HG03442 (cell line): ENCODE results near the gene KCNIP3.

ENCODE experiments used
- ATAC-seq: cut with Tn5 transposase; IDR thresholded peaks from one replicate; pipeline ENCODE4 v1.9.1; 2021; ENCODE audit warnings: mild to moderate bottlenecking, moderate library complexity; ENCODE audit not compliant: unreplicated experiment

Gene KCNIP3

DNA sequence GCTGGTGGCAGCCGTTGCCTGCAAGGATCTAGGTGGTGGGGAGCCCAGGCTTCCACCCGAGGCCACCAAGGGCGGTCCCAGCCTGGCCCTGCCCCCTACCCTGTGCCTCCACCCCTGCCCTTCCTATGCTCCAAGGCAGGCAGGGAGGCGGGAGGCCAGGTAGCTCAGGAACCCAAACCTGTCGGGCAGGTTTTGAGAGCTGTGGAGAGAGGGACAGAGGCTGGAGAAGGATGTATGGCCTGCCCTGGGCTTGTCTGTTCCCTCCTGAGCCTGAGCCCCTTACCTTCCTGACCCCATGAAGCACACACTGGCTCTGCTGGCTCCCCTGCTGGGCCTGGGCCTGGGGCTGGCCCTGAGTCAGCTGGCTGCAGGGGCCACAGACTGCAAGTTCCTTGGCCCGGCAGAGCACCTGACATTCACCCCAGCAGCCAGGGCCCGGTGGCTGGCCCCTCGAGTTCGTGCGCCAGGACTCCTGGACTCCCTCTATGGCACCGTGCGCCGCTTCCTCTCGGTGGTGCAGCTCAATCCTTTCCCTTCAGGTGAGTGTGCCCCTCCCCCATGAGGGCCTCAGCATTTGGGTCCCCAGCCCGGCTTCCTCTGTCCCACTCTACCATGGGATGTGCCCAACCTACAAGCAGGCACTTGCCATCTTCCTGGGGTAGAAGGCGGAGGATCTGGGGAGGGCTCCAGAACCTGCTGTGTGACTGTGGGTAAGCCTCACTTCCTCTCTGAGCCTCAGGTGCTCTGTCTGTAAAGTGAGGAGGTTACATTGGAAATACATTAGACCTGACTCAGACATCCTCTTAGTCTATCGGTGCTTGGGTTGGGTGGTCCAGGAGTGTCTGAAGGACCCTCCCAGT is 22.6 kb upstream of the KCNIP3 start, which contains the start of gene PROM2:
Gene PROM2 (plus strand): TSS at position 159 of the 860 bp plus-strand sequence. CDS start 137 bp downstream, at position 296.
- no peak for ATAC-seq

GRCh38 chr2:95275151-95275515 is 22.0 kb upstream of the KCNIP3 start:
- ATAC-seq, result no peak

DNA sequence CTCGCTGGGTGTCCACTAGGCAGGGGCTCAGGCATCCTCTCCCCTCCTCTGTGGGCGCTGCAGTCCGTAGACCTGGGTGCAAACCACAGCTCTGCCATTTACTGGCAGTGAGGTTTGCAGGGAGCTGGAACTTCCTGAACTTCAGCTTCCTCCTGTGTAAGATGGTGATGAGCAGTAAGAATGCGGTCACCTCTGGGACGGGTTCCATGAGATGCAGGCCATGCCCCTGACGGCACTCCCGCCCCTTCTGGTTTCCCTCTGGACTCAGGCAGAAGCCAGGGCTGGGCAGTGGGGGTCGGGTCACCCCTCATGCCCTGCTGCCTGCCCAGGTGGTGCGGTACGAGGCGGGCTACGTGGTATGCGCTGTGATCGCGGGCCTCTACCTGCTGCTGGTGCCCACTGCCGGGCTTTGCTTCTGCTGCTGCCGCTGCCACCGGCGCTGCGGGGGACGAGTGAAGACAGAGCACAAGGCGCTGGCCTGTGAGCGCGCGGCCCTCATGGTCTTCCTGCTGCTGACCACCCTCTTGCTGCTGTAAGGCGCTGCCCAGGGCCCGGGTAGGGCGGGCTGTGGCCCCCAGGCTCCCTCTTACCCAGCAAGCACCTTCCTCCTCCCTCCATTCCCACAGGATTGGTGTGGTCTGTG is 21.4 kb upstream of the KCNIP3 start:
- no peak for ATAC-seq

DNA sequence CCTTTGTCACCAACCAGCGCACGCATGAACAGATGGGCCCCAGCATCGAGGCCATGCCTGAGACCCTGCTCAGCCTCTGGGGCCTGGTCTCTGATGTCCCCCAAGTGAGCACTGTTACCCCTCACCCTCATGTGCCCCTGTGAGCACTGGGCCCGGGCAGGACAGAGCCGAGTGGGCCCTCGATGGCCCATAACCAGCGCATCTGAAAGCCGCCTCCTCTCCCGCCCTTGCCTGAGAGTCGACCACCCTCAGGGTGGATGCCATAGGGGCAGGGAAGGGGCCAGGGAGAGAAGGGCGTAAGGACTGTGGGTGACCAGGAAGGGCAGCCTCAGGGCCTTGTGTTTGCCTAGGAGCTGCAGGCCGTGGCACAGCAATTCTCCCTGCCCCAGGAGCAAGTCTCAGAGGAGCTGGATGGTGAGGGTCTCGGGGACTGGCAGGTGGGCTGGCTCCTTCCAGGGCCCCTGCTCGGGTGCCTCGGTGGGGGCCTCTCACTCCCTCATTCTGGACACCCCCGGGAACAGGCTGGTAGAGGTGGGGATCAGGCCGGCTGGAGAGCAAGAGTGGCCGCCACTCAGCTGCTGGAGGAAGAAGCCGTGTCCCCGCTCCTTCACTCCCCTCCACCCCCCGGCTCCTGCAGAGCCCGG is 20.8 kb upstream of the KCNIP3 start:
- no peak for ATAC-seq

DNA sequence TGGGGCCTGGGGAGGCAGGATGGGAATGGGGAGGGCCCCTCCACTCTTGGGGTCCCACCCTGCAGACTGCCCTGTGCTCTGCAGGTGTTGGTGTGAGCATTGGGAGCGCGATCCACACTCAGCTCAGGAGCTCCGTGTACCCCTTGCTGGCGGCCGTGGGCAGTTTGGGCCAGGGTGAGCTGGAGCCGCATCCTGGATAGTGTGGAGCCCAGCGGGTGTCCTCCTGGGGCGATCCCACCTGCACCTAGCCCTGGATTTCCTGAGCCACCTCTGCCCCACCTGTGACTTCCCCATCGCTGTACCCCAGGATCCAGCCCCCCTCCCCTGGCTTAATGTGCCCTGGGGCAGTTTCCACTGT is 20.3 kb upstream of the KCNIP3 start:
- no peak for ATAC-seq

DNA sequence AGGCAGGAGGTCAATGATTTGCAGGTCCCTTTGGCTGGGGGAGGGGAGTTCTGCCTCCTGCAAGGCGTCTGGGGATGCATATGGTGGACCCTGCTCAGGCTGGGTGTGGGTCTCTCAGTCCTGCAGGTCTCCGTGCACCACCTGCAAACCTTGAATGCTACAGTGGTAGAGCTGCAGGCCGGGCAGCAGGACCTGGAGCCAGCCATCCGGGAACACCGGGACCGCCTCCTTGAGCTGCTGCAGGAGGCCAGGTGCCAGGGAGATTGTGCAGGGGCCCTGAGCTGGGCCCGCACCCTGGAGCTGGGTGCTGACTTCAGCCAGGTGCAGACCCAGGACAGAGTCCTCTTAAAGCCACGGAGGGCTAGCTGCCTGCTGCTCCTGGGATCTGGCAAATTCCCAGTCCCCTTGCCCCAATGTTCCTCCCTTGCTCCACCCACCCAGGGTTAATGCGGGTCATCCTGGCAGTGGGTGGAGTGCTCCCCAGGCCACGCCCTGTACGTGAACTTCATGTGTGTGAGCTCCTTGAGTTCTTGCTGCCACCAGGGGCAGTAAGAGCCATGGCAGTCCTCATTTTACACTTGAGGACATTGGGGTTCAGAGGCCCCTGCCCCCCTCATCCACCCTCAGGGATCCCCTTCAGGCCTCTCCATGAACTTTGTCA is 19.8 kb upstream of the KCNIP3 start:
- ATAC-seq, result no peak

GRCh38 chr2:95278051-95278471 is 19.1 kb upstream of the KCNIP3 start:
- ATAC-seq, result no peak

GRCh38 chr2:95278637-95279225 is 18.4 kb upstream of the KCNIP3 start:
- no peak for ATAC-seq

DNA sequence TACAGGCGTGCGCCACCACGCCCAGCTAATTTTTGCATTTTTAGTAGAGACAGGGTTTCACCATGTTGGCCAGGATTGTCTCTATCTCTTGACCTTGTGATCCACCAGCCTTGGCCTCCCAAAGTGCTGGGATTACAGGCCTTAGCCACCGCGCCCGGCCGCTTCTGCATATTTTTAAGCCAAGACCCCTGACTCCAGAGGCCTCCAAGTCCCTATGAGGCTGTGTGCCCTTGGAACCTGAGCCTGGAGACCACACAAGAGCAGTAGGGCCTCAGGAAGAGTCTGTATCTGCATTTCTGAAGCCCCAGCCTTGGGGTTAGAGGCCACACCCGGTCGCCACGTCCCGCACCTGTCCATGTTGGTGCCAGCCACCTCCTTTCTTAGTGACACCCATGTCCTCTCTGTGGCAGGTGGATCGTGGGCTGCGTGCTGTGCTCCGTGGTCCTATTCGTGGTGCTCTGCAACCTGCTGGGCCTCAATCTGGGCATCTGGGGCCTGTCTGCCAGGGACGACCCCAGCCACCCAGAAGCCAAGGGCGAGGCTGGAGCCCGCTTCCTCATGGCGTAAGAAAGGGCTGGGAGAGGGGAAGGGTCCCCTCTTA is 17.6 kb upstream of the KCNIP3 start:
- ATAC-seq, result no peak

- ATAC-seq, result no peak
Observed at GRCh38 chr2:95281071-95281470, 16.1 kb upstream of the KCNIP3 start.

- ATAC-seq, result no peak
Observed at GRCh38 chr2:95281786-95282185, 15.4 kb upstream of the KCNIP3 start.

- no peak for ATAC-seq
Observed at GRCh38 chr2:95282458-95282857, 14.7 kb upstream of the KCNIP3 start.

DNA sequence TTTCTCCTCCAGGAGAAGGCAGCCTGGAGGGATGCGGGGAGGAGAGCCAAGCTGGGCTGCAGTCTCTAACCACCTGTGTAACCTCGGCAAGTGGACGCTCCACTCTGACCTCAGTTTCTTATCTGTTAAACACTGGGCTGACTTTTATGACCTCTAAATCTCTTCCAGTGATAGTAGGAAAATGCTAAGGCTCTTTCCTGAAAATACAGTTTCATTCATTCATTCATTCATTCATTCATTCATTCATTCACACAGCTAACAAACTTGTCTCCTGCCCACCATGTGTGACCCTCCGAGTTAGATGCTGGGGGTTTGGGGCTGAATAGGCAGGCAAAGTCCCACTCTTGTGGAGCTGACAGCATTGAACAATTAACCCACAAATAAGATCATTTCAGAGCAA is 13.6 kb upstream of the KCNIP3 start:
- ATAC-seq, result no peak

DNA sequence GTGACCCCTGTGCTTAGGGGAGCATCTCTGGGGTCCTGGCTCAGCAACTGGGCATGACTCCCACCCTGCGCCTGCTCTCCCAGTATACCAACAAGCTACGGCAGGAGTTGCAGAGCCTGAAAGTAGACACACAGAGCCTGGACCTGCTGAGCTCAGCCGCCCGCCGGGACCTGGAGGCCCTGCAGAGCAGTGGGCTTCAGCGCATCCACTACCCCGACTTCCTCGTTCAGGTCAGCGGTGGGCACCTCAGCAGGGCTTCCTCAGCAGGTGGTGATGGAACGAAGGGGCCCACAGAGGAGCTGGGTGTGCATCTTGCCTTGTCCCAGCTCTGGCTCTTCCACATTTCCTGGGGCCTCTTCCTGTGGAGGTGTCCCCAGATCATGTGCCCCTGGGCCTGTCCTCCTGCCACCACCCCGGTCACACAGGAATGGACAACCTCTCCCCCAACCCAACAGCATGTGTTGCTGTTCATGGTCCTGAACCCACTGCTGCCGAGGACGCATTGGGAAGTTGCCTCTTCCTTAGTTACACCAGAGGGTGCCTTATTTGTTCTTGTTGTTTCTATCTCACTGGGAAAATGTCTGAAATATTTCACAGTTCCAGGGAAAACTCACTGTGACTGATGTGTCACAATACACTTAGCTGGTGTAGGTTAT is 12.1 kb upstream of the KCNIP3 start:
- ATAC-seq, result no peak

DNA sequence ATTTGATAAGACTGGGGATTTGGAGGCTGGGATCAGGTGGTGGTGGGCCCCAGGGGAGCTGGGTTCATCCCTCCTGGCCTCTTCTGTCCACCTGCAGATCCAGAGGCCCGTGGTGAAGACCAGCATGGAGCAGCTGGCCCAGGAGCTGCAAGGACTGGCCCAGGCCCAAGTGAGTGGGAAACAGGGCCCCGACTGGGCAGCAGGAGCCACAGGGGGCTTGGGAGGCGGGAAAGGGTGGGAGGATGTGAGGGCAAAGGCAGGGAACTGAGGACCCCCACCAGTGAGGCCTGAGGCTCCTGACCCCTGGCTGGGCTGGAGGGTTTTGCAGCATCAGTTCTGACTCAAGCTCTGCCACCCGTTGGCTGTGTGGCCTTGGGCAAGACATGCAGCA is 11.6 kb upstream of the KCNIP3 start:
- no peak for ATAC-seq

GRCh38 chr2:95287336-95287735 is 9.8 kb upstream of the KCNIP3 start:
- ATAC-seq, result no peak

GRCh38 chr2:95287806-95288205 is 9.3 kb upstream of the KCNIP3 start:
- no peak for ATAC-seq

- no peak for ATAC-seq
Observed at GRCh38 chr2:95289253-95289652, 7.9 kb upstream of the KCNIP3 start.

DNA sequence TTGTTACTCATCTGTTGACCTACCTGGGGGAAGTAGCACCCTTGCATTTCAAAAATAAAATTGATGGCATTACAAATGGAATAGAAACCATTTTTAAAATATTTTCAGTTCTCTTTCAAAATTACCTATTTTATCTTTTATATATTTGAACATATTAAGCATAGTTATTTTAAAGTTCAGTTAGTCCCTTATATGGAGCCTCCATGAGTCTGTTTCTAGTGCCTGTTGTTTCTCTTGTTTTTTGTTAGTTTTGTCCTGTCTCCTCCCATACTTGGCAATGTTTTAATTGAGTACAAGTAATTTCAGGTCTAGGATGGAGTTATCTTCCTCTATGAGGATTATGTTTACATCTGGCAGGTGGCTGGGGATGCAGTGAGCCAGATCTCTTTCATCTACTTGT is 5.9 kb upstream of the KCNIP3 start:
- no peak for ATAC-seq

GRCh38 chr2:95292623-95293260 is 4.4 kb upstream of the KCNIP3 start:
- no peak for ATAC-seq
